ENCODE data around the gene SRXN1.

Gene SRXN1

GRCh38 chr20:680638-681187 is 27.7 kb upstream of the SRXN1 start:
- H3K4me3 Mint-ChIP-seq = no peak overlapping the region
- no peak overlapping the region for H3K27ac Mint-ChIP-seq
- TF ChIP-seq, protein P1, sequence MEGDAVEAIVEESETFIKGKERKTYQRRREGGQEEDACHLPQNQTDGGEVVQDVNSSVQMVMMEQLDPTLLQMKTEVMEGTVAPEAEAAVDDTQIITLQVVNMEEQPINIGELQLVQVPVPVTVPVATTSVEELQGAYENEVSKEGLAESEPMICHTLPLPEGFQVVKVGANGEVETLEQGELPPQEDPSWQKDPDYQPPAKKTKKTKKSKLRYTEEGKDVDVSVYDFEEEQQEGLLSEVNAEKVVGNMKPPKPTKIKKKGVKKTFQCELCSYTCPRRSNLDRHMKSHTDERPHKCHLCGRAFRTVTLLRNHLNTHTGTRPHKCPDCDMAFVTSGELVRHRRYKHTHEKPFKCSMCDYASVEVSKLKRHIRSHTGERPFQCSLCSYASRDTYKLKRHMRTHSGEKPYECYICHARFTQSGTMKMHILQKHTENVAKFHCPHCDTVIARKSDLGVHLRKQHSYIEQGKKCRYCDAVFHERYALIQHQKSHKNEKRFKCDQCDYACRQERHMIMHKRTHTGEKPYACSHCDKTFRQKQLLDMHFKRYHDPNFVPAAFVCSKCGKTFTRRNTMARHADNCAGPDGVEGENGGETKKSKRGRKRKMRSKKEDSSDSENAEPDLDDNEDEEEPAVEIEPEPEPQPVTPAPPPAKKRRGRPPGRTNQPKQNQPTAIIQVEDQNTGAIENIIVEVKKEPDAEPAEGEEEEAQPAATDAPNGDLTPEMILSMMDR (IDR thresholded peaks at IDR 0.05; ENCODE audit: unreplicated experiment in 3 of 3) = no peak
- no peaks in the 10 kb centered on the region for H3K9me3 Mint-ChIP-seq
- H3K27me3 Mint-ChIP-seq (ENCODE audit: low read depth) = peaks cover 63% of the 10 kb centered on the region
- H3K36me3 Mint-ChIP-seq (ENCODE audit: low read depth) = no peaks in the 10 kb centered on the region
- H3K4me1 Mint-ChIP-seq = peaks cover 5% of the 10 kb centered on the region

DNA sequence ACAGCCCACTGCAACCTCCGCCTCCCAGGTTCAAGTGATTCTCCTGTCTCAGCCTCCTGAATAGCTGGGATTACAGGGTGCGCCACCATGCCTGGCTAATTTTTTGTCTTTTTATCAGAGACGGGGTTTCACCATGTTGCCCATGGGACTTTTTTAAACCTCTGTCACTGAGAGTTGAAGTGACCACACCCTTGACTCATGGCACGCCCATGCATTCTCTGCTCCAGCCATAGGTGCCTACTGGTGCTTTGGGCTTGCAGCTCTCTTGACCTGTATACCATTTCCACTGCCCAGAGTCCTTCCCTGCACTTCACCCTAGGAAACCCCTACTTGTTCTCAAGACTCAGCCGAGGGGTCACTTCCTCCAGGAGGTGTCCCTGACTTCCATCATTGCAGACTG is 25.0 kb upstream of the SRXN1 start:
- H3K4me3 Mint-ChIP-seq = peak overlapping the region in 1 of 3 experiments; percentile 34
- peaks cover 84% of the 10 kb centered on the region for H3K27me3 Mint-ChIP-seq (ENCODE audit: low read depth)
- H3K9me3 Mint-ChIP-seq = no peaks in the 10 kb centered on the region
- peaks cover 9% of the 10 kb centered on the region for H3K4me1 Mint-ChIP-seq
- H3K27ac Mint-ChIP-seq = no peak overlapping the region
- TF ChIP-seq, protein P1 (IDR thresholded peaks at IDR 0.05; ENCODE audit: unreplicated experiment in 3 of 3) = no peak
- H3K36me3 Mint-ChIP-seq (ENCODE audit: low read depth) = no peaks in the 10 kb centered on the region

- Mint-ChIP-seq H3K4me3 (no peak overlapping the region), H3K4me1 (peaks cover 19% of the 10 kb centered on the region)
- TF ChIP-seq, protein P1 (IDR thresholded peaks at IDR 0.05; ENCODE audit: unreplicated experiment in 3 of 3) = no peak
Observed at GRCh38 chr20:676967-677366, 24.0 kb upstream of the SRXN1 start.

GRCh38 chr20:676315-676937 is 23.4 kb upstream of the SRXN1 start:
- TF ChIP-seq, protein P1 (IDR thresholded peaks at IDR 0.05; ENCODE audit: unreplicated experiment in 3 of 3) = no peak
- no peaks in the 10 kb centered on the region for H3K9me3 Mint-ChIP-seq
- H3K4me1 Mint-ChIP-seq = peaks cover 25% of the 10 kb centered on the region
- peak overlapping the region; percentile 67 to 81 (median 78) for H3K4me3 Mint-ChIP-seq
- H3K36me3 Mint-ChIP-seq (ENCODE audit: low read depth) = no peaks in the 10 kb centered on the region
- H3K27ac Mint-ChIP-seq = no peak overlapping the region
- H3K27me3 Mint-ChIP-seq (ENCODE audit: low read depth) = peaks cover 91% of the 10 kb centered on the region

More at GRCh38 chr20:676967-677366, 24.0 kb upstream of the SRXN1 start:
- Mint-ChIP-seq H3K27ac (no peak overlapping the region), H3K36me3 (ENCODE audit: low read depth) (no peaks in the 10 kb centered on the region), H3K9me3 (no peaks in the 10 kb centered on the region), H3K27me3 (ENCODE audit: low read depth) (peaks cover 87% of the 10 kb centered on the region)

DNA sequence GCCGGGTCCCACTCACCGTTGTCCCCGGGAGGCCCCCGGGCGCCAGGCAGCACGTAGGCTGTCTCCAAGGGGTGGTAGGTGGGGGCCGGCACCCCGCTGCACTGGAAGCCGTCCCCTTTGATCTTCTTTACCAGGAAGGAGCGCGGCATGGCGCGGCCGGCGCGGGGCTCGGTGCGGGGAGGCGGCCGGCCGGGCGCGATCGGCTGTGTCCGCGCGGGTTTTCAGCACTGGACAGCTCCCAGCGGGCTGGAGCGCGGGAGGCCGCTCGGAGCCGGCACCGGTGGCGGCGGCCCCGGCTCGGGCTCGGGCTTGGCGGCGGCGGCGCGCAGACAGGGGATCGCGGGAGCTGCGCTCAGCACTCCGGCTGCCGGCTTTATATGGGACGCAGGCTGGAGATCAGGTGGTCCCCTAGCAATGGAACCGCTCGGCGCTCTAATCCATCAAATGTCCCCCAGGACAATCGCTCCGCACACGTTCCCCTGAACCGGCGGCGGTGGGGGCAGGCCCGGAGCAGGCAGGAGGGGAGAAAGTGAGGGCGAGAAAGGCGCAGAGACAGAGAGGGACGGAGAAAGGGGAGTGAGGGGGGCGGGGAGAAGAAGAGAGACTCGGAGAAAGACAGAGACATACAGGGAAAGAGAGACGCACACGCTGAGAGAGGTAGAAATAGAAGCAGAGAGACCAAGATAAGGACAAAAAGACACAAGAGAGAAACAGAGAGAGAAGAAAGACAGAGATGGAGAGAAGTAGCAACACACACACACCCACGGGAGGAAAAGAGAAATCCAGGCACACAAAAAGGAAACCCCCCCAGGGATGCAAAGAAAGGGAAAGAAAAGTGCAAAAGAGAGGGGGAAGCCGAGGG is 22.7 kb upstream of the SRXN1 start, which contains the start of gene SCRT2:
TSS of gene SCRT2 (minus strand) at position 350 of the 862 bp plus-strand sequence. CDS start at position 149, 201 bp downstream.
- Mint-ChIP-seq H3K27me3 (ENCODE audit: low read depth) (peaks cover 91% of the 10 kb centered on the region), H3K36me3 (ENCODE audit: low read depth) (no peaks in the 10 kb centered on the region), H3K27ac (no peak within 1 kb of the TSS), H3K9me3 (no peaks in the 10 kb centered on the region), H3K4me1 (peaks cover 28% of the 10 kb centered on the region), H3K4me3 (peak within 1 kb of the TSS; percentile 67 to 81 (median 78))
- TF ChIP-seq, protein P1 (IDR thresholded peaks at IDR 0.05; ENCODE audit: unreplicated experiment in 3 of 3) = no peak
